ENCODE results near the gene NUP93.
"Not testable (repeated sequence)": the region's sequence is repeated elsewhere in the genome, so short reads cannot be mapped to it uniquely, and the experiment has no call there.

Gene NUP93

GRCh38 chr16:56777001-56777400 lies 47.1 kb downstream of the NUP93 start:
- DNase-seq (ENCODE audit: low read depth in 2 of 2): no peak

DNA sequence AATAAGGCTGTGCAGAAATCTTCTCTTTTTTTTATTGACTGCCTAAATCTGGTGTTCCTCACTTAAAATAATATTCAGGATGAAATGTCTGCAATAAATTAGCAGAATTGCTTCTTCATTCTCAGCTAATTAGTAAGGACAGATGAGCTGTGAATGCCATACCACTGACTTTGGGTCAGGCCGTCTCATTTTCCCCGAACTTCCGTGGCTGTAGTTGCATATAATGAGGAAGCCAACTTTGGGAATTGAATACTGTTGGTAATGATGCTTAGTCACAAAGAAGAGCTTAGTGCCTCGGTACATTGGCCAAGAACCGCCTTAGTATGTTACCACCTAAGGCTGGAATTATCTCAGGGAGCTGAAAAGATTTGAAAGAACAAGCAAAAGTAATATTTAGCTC lies 47.6 kb downstream of the NUP93 start:
- DNase-seq (ENCODE audit: low read depth in 2 of 2): no peak

- DNase-seq (ENCODE audit: low read depth in 2 of 2): no peak
Observed at GRCh38 chr16:56779906-56780305, 50.0 kb downstream of the NUP93 start.

DNA sequence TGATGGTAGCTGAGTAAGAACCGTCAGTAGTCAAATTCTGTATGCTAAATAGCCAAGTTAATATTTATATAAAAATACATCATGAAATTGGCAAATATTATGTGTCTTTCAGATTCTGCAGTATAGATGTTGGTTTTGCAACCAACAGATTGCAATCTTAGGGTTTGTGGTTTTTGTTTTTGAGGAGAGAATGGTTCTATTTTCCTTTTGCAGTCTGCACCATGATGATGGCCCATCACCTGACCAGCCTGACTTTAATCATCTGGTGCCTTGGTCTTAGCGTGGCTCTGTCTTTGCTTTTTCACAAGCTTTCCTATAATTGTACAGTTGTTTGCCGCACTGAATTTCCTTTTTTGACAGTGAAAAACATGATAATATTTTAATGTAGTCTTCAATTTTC lies 50.7 kb downstream of the NUP93 start:
- DNase-seq (ENCODE audit: low read depth in 2 of 2): no peak

DNA sequence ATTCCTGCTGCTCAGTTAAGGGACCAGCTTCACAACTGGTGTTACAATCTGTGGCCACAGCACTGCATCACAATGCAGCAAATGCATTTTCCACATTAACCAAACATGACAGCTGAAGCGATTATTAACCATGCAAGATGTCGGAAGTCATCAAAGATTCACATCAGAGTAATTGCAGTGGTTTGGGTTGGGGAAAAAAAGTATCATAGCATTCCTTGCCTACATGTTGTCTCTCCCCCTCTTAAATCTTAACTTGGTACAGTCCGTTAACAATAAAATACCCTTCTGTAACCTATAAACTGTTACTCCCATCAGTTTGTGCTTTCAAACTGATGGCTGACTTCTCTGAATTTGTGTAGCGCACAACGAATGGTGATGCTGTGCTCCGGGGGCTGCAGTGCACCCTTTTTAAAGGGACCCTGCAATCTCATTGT lies 51.6 kb downstream of the NUP93 start:
- DNase-seq (ENCODE audit: low read depth in 2 of 2): no peak

GRCh38 chr16:56783344-56783743 lies 53.4 kb downstream of the NUP93 start:
- DNase-seq (ENCODE audit: low read depth in 2 of 2): no peak

GRCh38 chr16:56785317-56785716 lies 55.4 kb downstream of the NUP93 start:
- no peak for DNase-seq (ENCODE audit: low read depth in 2 of 2)

DNA sequence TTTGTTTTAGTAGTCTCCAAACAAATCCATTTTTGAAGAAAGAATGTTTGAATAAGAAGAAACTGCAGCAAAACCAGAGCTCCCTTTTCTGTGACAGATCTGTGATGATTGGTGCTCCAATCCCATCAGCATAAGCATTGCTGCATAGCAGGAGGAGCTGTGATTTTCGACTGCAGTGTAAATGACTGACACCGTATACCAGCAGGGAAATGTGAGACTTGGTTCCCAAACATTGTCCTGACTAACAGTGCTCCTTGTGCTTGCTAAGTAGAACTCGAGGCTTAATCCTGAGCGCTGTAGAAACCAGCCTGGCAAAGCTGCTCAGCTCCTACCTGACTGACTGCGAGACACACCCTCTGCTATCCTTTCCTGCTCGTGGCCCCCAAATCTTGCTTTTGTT lies 57.2 kb downstream of the NUP93 start:
- DNase-seq (ENCODE audit: low read depth in 2 of 2): no peak

- DNase-seq (ENCODE audit: low read depth in 2 of 2): no peak
Observed at GRCh38 chr16:56788435-56788834, 58.5 kb downstream of the NUP93 start.

GRCh38 chr16:56789360-56789759 lies 59.4 kb downstream of the NUP93 start:
- no peak for DNase-seq (ENCODE audit: low read depth in 2 of 2)

GRCh38 chr16:56792967-56793366 lies 63.0 kb downstream of the NUP93 start:
- DNase-seq (ENCODE audit: low read depth in 2 of 2): no peak

DNA sequence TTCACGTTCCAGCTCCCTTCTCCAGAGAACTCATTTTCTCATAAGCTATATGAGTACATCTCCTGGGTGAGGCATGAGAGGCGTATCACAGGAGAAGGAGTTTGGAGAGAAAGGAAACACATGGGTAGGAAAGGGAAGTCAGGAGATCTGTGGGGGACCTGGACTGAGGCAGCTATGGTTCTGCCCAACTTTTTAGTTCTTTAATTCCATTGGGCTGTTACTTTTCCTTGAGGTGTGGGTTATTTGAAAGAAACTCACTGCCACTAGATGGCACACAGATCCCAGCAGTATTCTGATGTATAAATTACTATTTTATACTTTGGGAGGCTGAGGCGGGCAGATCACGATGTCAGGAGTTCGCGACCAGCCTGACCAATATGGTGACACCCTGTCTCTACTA lies 63.6 kb downstream of the NUP93 start:
- no peak for DNase-seq (ENCODE audit: low read depth in 2 of 2)

DNA sequence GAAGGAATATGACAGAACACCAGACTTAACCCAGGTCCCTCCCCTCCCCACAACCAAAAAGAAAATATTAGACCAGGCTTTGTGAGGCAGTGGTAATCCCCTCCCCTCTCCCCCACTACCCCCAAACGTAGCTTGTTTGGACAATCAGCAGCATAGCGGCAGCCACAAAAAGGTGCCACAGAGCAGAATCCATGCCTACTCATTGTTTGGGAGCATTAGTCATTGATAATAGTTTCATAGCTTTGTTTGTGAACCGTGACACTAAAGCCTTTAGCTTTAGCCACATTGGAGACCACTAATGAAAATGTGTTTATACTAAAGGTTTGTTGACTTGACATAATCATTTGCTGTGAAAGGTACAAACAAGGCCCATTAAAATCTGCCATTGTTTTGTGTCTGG lies 65.1 kb downstream of the NUP93 start:
- DNase-seq (ENCODE audit: low read depth in 2 of 2): no peak

DNA sequence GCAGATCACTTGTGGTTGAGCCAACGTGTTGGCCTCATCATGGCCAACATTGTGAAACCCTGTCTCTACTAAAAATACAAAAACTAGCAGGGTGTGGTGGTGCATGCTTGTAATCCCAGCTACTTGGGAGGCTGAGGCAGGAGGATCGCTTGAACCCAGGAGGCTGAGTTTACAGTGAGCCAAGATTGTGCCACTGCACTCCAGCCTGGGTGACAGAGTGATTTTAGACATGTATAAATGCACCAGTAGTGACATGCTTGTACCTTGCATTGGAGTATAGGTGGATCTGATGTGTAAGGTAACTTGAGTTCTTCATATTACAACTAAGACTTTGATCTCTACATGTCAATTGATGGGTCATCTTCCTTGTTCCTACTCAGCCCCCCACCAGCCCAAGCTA lies 67.1 kb downstream of the NUP93 start:
- not testable (repeated sequence) for DNase-seq (ENCODE audit: low read depth in 2 of 2)

GRCh38 chr16:56797861-56798260 lies 67.9 kb downstream of the NUP93 start:
- DNase-seq (ENCODE audit: low read depth in 2 of 2): no peak

GRCh38 chr16:56798955-56799354 lies 69.0 kb downstream of the NUP93 start:
- DNase-seq (ENCODE audit: low read depth in 2 of 2): no peak

GRCh38 chr16:56800355-56800754 lies 70.4 kb downstream of the NUP93 start:
- no peak for DNase-seq (ENCODE audit: low read depth in 2 of 2)

GRCh38 chr16:56801762-56802161 lies 71.8 kb downstream of the NUP93 start:
- no peak for DNase-seq (ENCODE audit: low read depth in 2 of 2)

GRCh38 chr16:56807011-56807675 lies 77.2 kb downstream of the NUP93 start:
- no peak for DNase-seq (ENCODE audit: low read depth in 2 of 2)

DNA sequence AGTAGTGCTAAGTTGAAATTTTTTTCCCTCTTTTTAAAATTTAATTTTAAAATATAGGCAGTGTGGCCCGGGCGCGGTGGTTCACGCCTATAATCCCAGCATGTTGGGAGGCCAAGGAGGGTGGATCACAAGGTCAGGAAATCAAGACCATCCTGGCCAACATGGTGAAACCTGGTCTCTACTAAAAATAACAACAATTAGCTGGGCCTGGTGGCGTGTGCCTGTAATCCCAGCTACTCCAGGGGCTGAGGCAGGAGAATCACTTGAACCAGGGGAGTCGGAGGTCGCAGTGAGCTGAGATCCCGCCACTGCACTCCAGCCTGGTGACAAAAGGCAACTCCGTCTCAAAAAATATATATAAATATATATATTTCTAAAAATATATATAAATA lies 77.7 kb downstream of the NUP93 start:
- not testable (repeated sequence) for DNase-seq (ENCODE audit: low read depth in 2 of 2)

DNA sequence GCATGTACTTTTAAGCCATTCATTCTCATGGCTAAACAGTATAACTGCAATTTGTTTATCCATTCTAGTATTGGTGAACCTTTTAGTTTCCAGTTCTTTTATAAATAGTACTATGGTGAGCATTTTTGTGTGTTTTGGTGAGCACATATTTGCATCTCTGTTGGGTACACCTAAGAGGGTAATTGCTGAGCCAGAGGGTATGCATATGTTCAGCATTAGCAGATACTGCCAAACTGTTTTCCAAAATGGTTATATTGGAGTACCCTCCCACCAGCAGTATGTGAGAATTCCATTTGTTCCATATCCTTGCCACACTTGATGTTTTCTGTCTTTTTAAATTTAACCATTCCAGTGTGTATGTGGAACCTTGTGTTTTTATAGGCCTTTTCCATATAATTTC lies 81.0 kb downstream of the NUP93 start:
- no peak for DNase-seq (ENCODE audit: low read depth in 2 of 2)

- DNase-seq (ENCODE audit: low read depth in 2 of 2): not testable (repeated sequence)
Observed at GRCh38 chr16:56811602-56812001, 81.7 kb downstream of the NUP93 start.

DNA sequence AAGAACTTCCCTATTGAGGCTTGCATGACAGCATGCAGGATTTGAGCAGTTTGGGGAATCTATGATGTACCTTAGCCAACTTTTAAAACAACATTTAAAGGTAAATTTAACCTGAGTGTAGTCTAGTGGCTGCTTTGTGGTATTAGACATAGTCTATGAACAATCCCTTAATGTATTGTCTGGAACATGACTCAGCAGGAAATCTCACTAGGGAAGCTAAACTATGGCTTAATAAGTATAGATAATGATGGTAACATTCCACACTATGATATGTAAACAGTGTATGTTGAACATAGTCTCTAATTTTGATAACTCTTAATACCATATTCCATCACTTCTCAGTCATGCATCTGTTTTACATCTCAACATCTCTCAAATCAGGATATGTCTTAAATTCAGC lies 83.0 kb downstream of the NUP93 start:
- no peak for DNase-seq (ENCODE audit: low read depth in 2 of 2)
